MM.1S (cell line): ENCODE results near the gene TMEM184A.

Experiments used
- DNase-seq: peaks from one replicate; pipeline ENCODE4 v3.0.0-alpha.2; 2015
- H2AFZ ChIP-seq: fragments of 300-600 bp; sonication (generic); 2 replicates; pipeline ENCODE4 v1.6.0; 2016; ENCODE audit warnings: antibody characterized with exemption, low read length
- H3F3A ChIP-seq: fragments of 300-600 bp; sonication (generic); 2 replicates; pipeline ENCODE4 v1.6.1; 2016; ENCODE audit warnings: mild to moderate bottlenecking, antibody characterized with exemption, low read length, moderate library complexity, mixed read lengths; ENCODE audit not compliant: insufficient read depth
- H3K27ac ChIP-seq: fragments of 300-600 bp; sonication (generic); 2 replicates; pipeline ENCODE4 v1.5.1; 2016; ENCODE audit warnings: mild to moderate bottlenecking, low read length
- H3K27me3 ChIP-seq: fragments of 300-600 bp; sonication (generic); replicated peaks from 2 replicates; pipeline ENCODE4 v1.6.0; 2016; ENCODE audit warnings: low read length; ENCODE audit not compliant: insufficient read depth
- H3K36me3 ChIP-seq: fragments of 300-600 bp; sonication (generic); replicated peaks from 2 replicates; pipeline ENCODE4 v1.6.1; 2016; ENCODE audit warnings: mild to moderate bottlenecking, low read length, mixed read lengths; ENCODE audit not compliant: insufficient read depth
- H3K4me1 ChIP-seq: fragments of 300-600 bp; sonication (generic); 2 replicates; pipeline ENCODE4 v1.6.1; 2016; ENCODE audit warnings: low read length, mixed read lengths
- H3K4me2 ChIP-seq: fragments of 300-600 bp; sonication (generic); 2 replicates; pipeline ENCODE4 v1.6.0; 2016; ENCODE audit warnings: low read depth, low read length
- H3K4me3 ChIP-seq: fragments of 300-600 bp; sonication (generic); 2 replicates; pipeline ENCODE4 v1.5.1; 2016; ENCODE audit warnings: low read length, mixed read lengths
- H3K79me2 ChIP-seq: fragments of 300-600 bp; sonication (generic); 2 replicates; pipeline ENCODE4 v1.6.1; 2016; ENCODE audit warnings: mixed run types, low read length, mixed read lengths
- H3K9ac ChIP-seq: fragments of 300-600 bp; sonication (generic); 2 replicates; pipeline ENCODE4 v1.6.1; 2016; ENCODE audit warnings: low read length, mixed read lengths
- H3K9me2 ChIP-seq: fragments of 300-600 bp; sonication (generic); replicated peaks from 2 replicates; pipeline ENCODE4 v1.6.1; 2016; ENCODE audit warnings: mild to moderate bottlenecking, low read length, mixed read lengths; ENCODE audit not compliant: insufficient read depth
- H3K9me3 ChIP-seq: fragments of 300-600 bp; sonication (generic); replicated peaks from 2 replicates; pipeline ENCODE4 v1.6.1; 2016; ENCODE audit warnings: mild to moderate bottlenecking, low read length, mixed read lengths; ENCODE audit not compliant: insufficient read depth
- H4K20me1 ChIP-seq: fragments of 300-600 bp; sonication (generic); 2 replicates; pipeline ENCODE4 v1.6.1; 2016; ENCODE audit warnings: mild to moderate bottlenecking, low read length, moderate library complexity, mixed read lengths; ENCODE audit not compliant: insufficient read depth
- CTCF ChIP-seq: fragments of 300-600 bp; sonication (generic); IDR thresholded peaks from 2 replicates; pipeline ENCODE4 v1.5.1; 2016; ENCODE audit warnings: antibody characterized with exemption, low read length, mixed read lengths
- EZH2 ChIP-seq: fragments of 300-600 bp; sonication (generic); optimal IDR thresholded peaks from 2 replicates; pipeline ENCODE3; 2017; ENCODE audit warnings: low read depth, mild to moderate bottlenecking, antibody characterized with exemption, low read length, mixed read lengths
- EZH2phosphoT487 ChIP-seq: fragments of 300-600 bp; sonication (generic); IDR thresholded peaks from 2 replicates; pipeline ENCODE4 v1.6.1; 2018; ENCODE audit warnings: antibody characterized with exemption, low read length

TMEM184A gene

GRCh38 chr7:1558181-1558811 lies 2.3 kb upstream of the TMEM184A start:
- Histone ChIP-seq H3K9me2 (no peaks in the 10 kb centered on the region), H3K27ac (no peak overlapping the region)

GRCh38 chr7:1557771-1558170 lies 1.8 kb upstream of the TMEM184A start:
- DNase-seq, result no peak
- H3K4me1 ChIP-seq, result peaks cover 11% of the 10 kb centered on the region
- no peak overlapping the region for H3K27ac ChIP-seq
- no peaks in the 10 kb centered on the region for H3K36me3 ChIP-seq
- no peak overlapping the region for H3K4me2 ChIP-seq
- H3K9ac ChIP-seq, result no peak overlapping the region
- H2AFZ ChIP-seq, result no peak overlapping the region
- no peaks in the 10 kb centered on the region for H3K79me2 ChIP-seq
- H3F3A ChIP-seq, result no peaks in the 10 kb centered on the region
- H3K4me3 ChIP-seq, result no peak overlapping the region
- H3K9me2 ChIP-seq, result no peaks in the 10 kb centered on the region
- H4K20me1 ChIP-seq, result no peaks in the 10 kb centered on the region
- peaks cover 61% of the 10 kb centered on the region for H3K27me3 ChIP-seq
- H3K9me3 ChIP-seq, result no peaks in the 10 kb centered on the region
- TF ChIP-seq EZH2phosphoT487, result no peak
- no peak for TF ChIP-seq EZH2
- no peak for TF ChIP-seq CTCF

More at GRCh38 chr7:1558181-1558811, 2.3 kb upstream of the TMEM184A start:
- no peaks in the 10 kb centered on the region for H3K79me2 ChIP-seq
- H3K4me1 ChIP-seq, result peaks cover 11% of the 10 kb centered on the region
- no peak overlapping the region for H3K4me2 ChIP-seq
- peaks cover 62% of the 10 kb centered on the region for H3K27me3 ChIP-seq
- no peaks in the 10 kb centered on the region for H3K36me3 ChIP-seq
- H3F3A ChIP-seq, result no peaks in the 10 kb centered on the region
- H4K20me1 ChIP-seq, result no peaks in the 10 kb centered on the region
- H3K9ac ChIP-seq, result no peak overlapping the region
- TF ChIP-seq EZH2phosphoT487, result no peak
- TF ChIP-seq EZH2, result no peak
- no peak for TF ChIP-seq CTCF
- H3K4me3 ChIP-seq, result no peak overlapping the region
- no peak overlapping the region for H2AFZ ChIP-seq
- no peaks in the 10 kb centered on the region for H3K9me3 ChIP-seq
- DNase-seq, result no peak

GRCh38 chr7:1557006-1557405 lies 1.0 kb upstream of the TMEM184A start:
- H3K9me3 ChIP-seq, result no peaks in the 10 kb centered on the region
- peaks cover 11% of the 10 kb centered on the region for H3K4me1 ChIP-seq
- H3K36me3 ChIP-seq, result no peaks in the 10 kb centered on the region
- no peaks in the 10 kb centered on the region for H3K9me2 ChIP-seq
- no peaks in the 10 kb centered on the region for H3K79me2 ChIP-seq
- no peak overlapping the region for H3K9ac ChIP-seq
- H2AFZ ChIP-seq, result no peak overlapping the region
- peaks cover 61% of the 10 kb centered on the region for H3K27me3 ChIP-seq
- no peak for DNase-seq
- no peak for TF ChIP-seq CTCF
- no peak overlapping the region for H3K27ac ChIP-seq
- no peak overlapping the region for H3K4me3 ChIP-seq
- H3K4me2 ChIP-seq, result no peak overlapping the region
- no peaks in the 10 kb centered on the region for H4K20me1 ChIP-seq
- no peaks in the 10 kb centered on the region for H3F3A ChIP-seq
